Muscle layer of colon (tissue), 2 donors: ENCODE measurements around the gene DLGAP1.

Experiments
- H3K27ac ChIP-seq: one replicate; pipeline ENCODE4 v1.7.0; 2013; ENCODE audit warnings: low read depth, mild to moderate bottlenecking, low read length, moderate library complexity
- H3K27me3 ChIP-seq, 2 donors: one replicate each; pipeline ENCODE4 v1.7.0; 2013; ENCODE audit warnings: low read length in 2 of 2, mild to moderate bottlenecking in 2 of 2; ENCODE audit not compliant: insufficient read depth in 2 of 2, control insufficient read depth in 1 of 2
- H3K36me3 ChIP-seq: one replicate; pipeline ENCODE4 v1.7.0; 2013; ENCODE audit warnings: mild to moderate bottlenecking, low read length; ENCODE audit not compliant: insufficient read depth
- H3K4me1 ChIP-seq: one replicate; pipeline ENCODE4 v1.7.0; 2013; ENCODE audit warnings: mild to moderate bottlenecking, low read length; ENCODE audit not compliant: insufficient read depth
- H3K4me3 ChIP-seq, 2 donors: one replicate each; pipeline ENCODE4 v1.7.0; 2013; ENCODE audit warnings: low read length in 2 of 2, low read depth in 1 of 2, mild to moderate bottlenecking in 1 of 2, moderate library complexity in 1 of 2
- H3K9ac ChIP-seq: one replicate; pipeline ENCODE4 v1.7.0; 2013; ENCODE audit warnings: low read length
- H3K9me3 ChIP-seq: one replicate; pipeline ENCODE4 v1.7.0; 2013; ENCODE audit warnings: mild to moderate bottlenecking, low read length
- donor health status: abdominal sarcoma.
- donor health status: Adenocarcinoma of cecum.

Gene DLGAP1

GRCh38 chr18:3950668-3951404 lies 504.3 kb downstream of the DLGAP1 start:
- H3K27me3 ChIP-seq = no peaks in the 10 kb centered on the region

DNA sequence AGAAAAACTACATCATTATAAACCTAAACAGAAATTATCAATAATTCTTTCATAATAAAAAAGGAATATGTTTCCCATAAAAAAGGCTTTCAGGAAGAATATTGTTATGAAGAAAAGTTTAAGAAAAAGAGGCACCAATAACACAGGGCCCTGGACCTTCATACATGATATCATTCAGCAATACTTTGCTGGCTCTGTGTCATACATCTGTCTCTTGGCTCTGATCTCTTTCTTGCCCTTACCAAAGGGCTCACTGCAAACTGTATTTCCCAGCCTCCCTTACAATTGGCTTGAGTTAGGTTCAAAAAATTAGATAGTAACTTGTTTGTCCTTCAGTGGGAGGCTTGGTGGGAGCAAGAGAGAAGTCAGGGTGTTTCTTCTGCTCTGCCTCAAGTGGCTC lies 506.1 kb downstream of the DLGAP1 start:
- no peak overlapping the region for H3K4me3 ChIP-seq
- H3K9me3 ChIP-seq = no peaks in the 10 kb centered on the region
- no peaks in the 10 kb centered on the region for H3K27me3 ChIP-seq
- H3K36me3 ChIP-seq = no peaks in the 10 kb centered on the region
- H3K27ac ChIP-seq = no peak overlapping the region
- no peaks in the 10 kb centered on the region for H3K4me1 ChIP-seq
- no peak overlapping the region for H3K9ac ChIP-seq

More at GRCh38 chr18:3950668-3951404, 504.3 kb downstream of the DLGAP1 start:
- no peaks in the 10 kb centered on the region for H3K4me1 ChIP-seq
- no peak overlapping the region for H3K4me3 ChIP-seq
- no peak overlapping the region for H3K9ac ChIP-seq
- no peaks in the 10 kb centered on the region for H3K36me3 ChIP-seq
- no peaks in the 10 kb centered on the region for H3K9me3 ChIP-seq
- H3K27ac ChIP-seq = no peak overlapping the region

DNA sequence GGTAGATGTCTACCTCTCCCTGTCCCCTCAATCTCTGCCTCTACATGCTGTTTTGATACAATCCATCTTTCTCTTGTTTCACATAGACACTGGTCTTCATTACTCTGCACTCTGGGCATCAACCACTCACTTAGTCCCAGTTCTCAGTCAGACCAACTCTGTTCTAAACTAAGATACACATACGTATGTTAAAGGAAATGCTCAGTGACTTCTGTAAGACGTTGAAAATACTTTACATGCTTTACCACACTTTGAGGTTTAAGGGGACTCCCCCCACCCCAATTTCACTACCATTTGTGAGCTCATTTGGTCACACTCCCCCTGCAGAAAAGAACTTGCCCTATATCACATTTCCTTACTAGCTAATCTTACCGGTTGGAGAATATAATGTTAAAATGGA lies 507.7 kb downstream of the DLGAP1 start:
- Histone ChIP-seq H3K36me3 (no peaks in the 10 kb centered on the region), H3K9ac (no peak overlapping the region), H3K9me3 (no peaks in the 10 kb centered on the region), H3K4me1 (no peaks in the 10 kb centered on the region), H3K27me3 (no peaks in the 10 kb centered on the region), H3K4me3 (no peak overlapping the region), H3K27ac (no peak overlapping the region)

DNA sequence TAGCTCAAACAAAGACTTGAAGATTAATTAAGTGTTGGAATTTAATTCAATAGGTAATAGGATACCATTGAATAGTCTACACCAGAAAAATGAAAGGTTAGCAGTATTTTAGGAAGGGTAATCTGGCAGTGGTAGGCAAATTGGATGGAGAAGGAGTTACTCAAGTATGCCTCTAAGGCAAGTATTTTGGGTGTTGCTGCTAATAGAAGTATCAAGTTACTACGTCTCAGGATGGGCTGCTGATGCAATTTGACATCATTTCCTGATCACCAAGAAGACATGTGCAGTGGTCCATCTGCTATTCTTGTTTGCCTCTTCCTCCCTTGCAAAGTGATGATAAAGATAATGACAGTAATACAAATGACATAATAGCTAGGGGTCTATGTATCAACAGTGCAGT lies 519.8 kb downstream of the DLGAP1 start:
- Histone ChIP-seq H3K27ac (no peak overlapping the region), H3K27me3 (no peaks in the 10 kb centered on the region), H3K9ac (no peak overlapping the region), H3K4me3 (no peak overlapping the region), H3K4me1 (no peaks in the 10 kb centered on the region), H3K9me3 (no peaks in the 10 kb centered on the region), H3K36me3 (no peaks in the 10 kb centered on the region)

DNA sequence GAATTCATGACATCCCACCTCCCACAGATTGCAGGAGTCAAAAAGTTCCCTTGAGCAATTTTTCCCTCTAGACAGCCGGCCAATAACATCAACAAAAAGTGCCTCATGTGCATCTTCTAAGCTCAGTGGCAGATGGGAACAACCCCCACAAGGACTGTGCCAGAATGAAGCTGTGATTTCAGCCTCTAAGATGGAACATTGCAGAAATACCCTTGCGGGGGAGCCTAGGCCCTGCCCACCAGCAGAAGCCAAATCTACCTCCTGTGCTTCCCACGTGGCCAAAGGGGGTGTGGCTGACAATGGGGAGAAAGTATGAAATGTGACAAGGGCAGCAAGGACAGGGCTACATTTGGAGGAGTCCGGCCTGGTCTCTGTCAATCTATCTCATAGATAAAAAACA lies 522.8 kb downstream of the DLGAP1 start:
- no peaks in the 10 kb centered on the region for H3K27me3 ChIP-seq

GRCh38 chr18:3931542-3932112 lies 523.5 kb downstream of the DLGAP1 start:
- H3K9ac ChIP-seq = no peak overlapping the region
- no peak overlapping the region for H3K4me3 ChIP-seq
- no peaks in the 10 kb centered on the region for H3K27me3 ChIP-seq
- H3K27ac ChIP-seq = no peak overlapping the region
- no peaks in the 10 kb centered on the region for H3K9me3 ChIP-seq
- H3K36me3 ChIP-seq = no peaks in the 10 kb centered on the region
- H3K4me1 ChIP-seq = no peaks in the 10 kb centered on the region

More for the DNA sequence above, 522.8 kb downstream of the DLGAP1 start:
- H3K36me3 ChIP-seq = no peaks in the 10 kb centered on the region
- no peaks in the 10 kb centered on the region for H3K9me3 ChIP-seq
- H3K4me3 ChIP-seq = no peak overlapping the region
- H3K4me1 ChIP-seq = no peaks in the 10 kb centered on the region
- no peak overlapping the region for H3K27ac ChIP-seq
- no peak overlapping the region for H3K9ac ChIP-seq

DNA sequence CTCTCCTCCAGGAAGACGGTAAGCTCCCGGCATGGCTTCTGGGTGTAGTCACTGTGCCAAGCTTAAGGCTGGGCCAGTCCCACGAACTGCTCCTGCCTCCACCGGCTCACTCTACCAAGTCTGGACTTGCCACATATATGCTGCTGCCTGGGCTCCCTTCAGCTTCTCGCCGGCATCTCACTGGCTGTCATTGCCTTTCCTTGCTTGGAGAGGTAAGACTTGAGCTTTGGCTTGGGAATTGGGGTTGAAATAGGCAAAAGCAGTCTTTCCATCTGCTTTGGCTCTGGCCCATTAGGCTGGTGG lies 524.1 kb downstream of the DLGAP1 start:
- Histone ChIP-seq H3K9me3 (no peaks in the 10 kb centered on the region), H3K27ac (no peak overlapping the region), H3K9ac (no peak overlapping the region), H3K4me3 (no peak overlapping the region), H3K4me1 (no peaks in the 10 kb centered on the region), H3K36me3 (no peaks in the 10 kb centered on the region), H3K27me3 (no peaks in the 10 kb centered on the region)

GRCh38 chr18:3930126-3931012 lies 524.7 kb downstream of the DLGAP1 start:
- Histone ChIP-seq H3K4me1 (no peaks in the 10 kb centered on the region), H3K36me3 (no peaks in the 10 kb centered on the region), H3K9ac (no peak overlapping the region), H3K9me3 (no peaks in the 10 kb centered on the region), H3K27ac (no peak overlapping the region), H3K27me3 (no peaks in the 10 kb centered on the region), H3K4me3 (no peak overlapping the region)

GRCh38 chr18:3924455-3924854 lies 530.7 kb downstream of the DLGAP1 start:
- H3K4me1 ChIP-seq = no peaks in the 10 kb centered on the region
- H3K27me3 ChIP-seq = no peaks in the 10 kb centered on the region
- H3K36me3 ChIP-seq = no peaks in the 10 kb centered on the region
- H3K27ac ChIP-seq = no peak overlapping the region
- no peaks in the 10 kb centered on the region for H3K9me3 ChIP-seq
- H3K4me3 ChIP-seq = no peak overlapping the region
- H3K9ac ChIP-seq = no peak overlapping the region

- Histone ChIP-seq H3K27ac (no peak overlapping the region), H3K4me3 (no peak overlapping the region), H3K9me3 (no peaks in the 10 kb centered on the region), H3K36me3 (no peaks in the 10 kb centered on the region), H3K4me1 (no peaks in the 10 kb centered on the region), H3K27me3 (no peaks in the 10 kb centered on the region), H3K9ac (no peak overlapping the region)
Observed at GRCh38 chr18:3923750-3924149, 531.4 kb downstream of the DLGAP1 start.

- no peaks in the 10 kb centered on the region for H3K27me3 ChIP-seq
- no peaks in the 10 kb centered on the region for H3K9me3 ChIP-seq
- no peaks in the 10 kb centered on the region for H3K36me3 ChIP-seq
- H3K27ac ChIP-seq = no peak overlapping the region
- H3K9ac ChIP-seq = no peak overlapping the region
- H3K4me3 ChIP-seq = no peak overlapping the region
- no peaks in the 10 kb centered on the region for H3K4me1 ChIP-seq
Observed at GRCh38 chr18:3921826-3922225, 533.3 kb downstream of the DLGAP1 start.
